Stomach (tissue), 4 donors: ENCODE results near the gene LRP4.

ENCODE experiments used
- CTCF ChIP-seq, 7 experiments: fragments of 450-650 bp in 4 of 7; fragments of 200-600 bp in 3 of 7; sonication (generic) in 3 of 7; IDR thresholded peaks; one replicate each; pipeline ENCODE4 v1.5.1; 2016 to 2019; ENCODE audit warnings: antibody characterized with exemption in 7 of 7, control low read depth in 2 of 7, mild to moderate bottlenecking in 1 of 7
- EP300 ChIP-seq: sonication (generic); formaldehyde crosslinking; IDR thresholded peaks from one replicate; pipeline ENCODE4 v1.6.1; 2017; ENCODE audit warnings: antibody characterized with exemption
- POLR2A ChIP-seq, 4 donors: fragments of 450-650 bp; IDR thresholded peaks; one replicate each; pipeline ENCODE4 v1.6.1; 2016; ENCODE audit warnings: antibody characterized with exemption in 4 of 4, control low read depth in 2 of 4, mild to moderate bottlenecking in 1 of 4, moderate library complexity in 1 of 4
- POLR2AphosphoS5 ChIP-seq, 3 donors: sonication (generic); formaldehyde crosslinking; IDR thresholded peaks; one replicate each; pipeline ENCODE4 v1.6.1; 2016; ENCODE audit warnings: antibody characterized with exemption in 3 of 3

- TF ChIP-seq EP300 (no peak), POLR2A (IDR thresholded peaks at IDR 0.05) (peak in 1 of 4 donors; percentile 31), CTCF (IDR thresholded peaks at IDR 0.05) (no peak), POLR2AphosphoS5 (IDR thresholded peaks at IDR 0.05) (peak; percentile 46 to 88 (median 70))
Observed at GRCh38 chr11:46845740-46846509, 72.4 kb downstream of the LRP4 start, which contains the start of gene CKAP5.
